Fibroblast of skin of left quadriceps (primary cell): ENCODE results near the gene TFAM.

Experiments
- DNase-seq, 2 experiments: peaks; one replicate each; pipeline ENCODE4 v3.0.0-alpha.2; 2013; ENCODE audit warnings: low read depth in 2 of 2

Gene TFAM

DNA sequence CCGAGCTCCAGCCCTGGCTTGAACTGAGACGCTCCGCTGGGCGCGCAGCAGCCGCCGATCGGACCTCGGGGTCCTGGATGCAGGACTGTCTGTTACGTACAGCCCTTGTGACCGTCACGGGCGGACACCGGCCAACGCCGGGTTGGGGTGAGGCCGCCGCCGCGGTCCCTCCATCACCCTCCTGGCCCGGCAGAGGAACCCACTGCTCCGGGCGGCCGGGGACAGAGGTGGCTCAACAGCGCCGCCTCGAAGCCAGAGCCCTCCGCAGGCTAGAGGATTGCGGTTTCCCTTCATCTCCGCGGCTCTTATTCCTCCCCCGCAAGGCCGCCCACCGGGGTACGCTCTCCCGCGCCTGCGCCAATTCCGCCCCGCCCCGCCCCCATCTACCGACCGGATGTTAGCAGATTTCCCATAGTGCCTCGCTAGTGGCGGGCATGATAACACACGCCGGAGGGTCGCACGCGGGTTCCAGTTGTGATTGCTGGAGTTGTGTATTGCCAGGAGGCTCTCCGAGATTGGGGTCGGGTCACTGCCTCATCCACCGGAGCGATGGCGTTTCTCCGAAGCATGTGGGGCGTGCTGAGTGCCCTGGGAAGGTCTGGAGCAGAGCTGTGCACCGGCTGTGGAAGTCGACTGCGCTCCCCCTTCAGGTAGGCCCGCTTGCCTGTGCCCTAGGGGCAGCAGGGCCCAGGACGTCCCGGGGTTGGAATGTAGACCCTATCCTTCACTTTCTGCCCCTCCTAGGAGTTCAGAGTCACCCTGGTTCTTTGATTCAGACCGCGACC is at the start of gene TFAM:
Gene TFAM (plus strand): TSS at position 412 of the 785 bp plus-strand sequence. CDS start 138 bp downstream, at position 550.
- peak; percentile 85 to 88 for DNase-seq

- no peak for DNase-seq
Measured at GRCh38 chr10:58336242-58336641, 49.0 kb upstream of the TFAM start.

GRCh38 chr10:58341422-58341821 is 43.8 kb upstream of the TFAM start:
- no peak for DNase-seq

- DNase-seq: no peak
Measured at GRCh38 chr10:58341947-58342346, 43.3 kb upstream of the TFAM start.

GRCh38 chr10:58347967-58348366 is 37.2 kb upstream of the TFAM start:
- DNase-seq: no peak

- no peak for DNase-seq
Measured at GRCh38 chr10:58348571-58349033, 36.6 kb upstream of the TFAM start.

DNA sequence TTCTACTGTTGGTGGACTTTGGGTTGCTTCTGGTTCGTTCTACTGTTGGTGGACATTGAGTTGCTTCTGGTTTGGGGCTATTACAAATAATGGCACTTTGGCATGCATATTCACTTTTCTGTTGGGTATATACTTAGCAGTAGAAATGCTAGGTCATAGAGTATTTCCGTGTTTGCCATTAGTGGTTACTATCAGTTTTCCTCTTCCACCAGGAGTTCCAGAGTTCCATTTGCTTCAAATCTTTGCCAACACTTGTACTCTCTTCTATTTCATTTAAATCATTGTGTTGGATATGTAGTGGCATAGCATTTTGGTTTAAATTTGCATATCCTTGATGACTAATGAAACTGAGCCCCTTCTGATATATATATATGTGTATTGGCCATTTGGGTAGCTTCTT is 35.2 kb upstream of the TFAM start:
- DNase-seq: no peak

DNA sequence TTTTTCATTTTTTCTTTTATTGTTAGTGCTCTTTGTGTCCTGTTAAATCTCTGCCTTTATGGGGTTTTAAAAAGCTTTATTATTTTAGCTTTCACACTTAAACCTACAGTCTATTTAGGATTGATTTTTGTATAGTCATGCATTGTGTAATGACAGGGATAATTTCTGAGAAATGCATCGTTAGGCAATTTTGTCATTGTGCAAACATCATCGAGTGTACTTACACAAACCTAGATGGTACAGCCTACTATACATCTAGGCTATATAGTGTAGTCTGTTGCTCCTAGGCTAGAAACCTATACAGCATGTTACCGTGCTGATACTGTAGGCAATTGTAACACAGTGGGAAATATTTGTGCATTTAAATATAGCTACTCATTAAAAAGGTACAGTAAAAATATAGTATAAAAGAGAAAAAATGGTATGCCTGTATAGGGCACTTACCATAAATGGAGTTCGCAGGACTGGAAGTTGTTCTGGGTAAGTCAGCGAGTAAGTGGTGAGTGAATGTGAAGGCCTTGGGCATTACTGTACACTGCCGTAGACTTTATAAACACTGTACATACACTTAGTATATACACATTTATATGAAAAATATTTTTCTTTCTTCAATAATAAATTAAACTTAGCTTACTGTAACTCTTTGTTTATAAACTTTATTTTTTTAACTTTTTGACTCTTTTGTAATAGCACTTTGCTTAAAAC is 34.4 kb upstream of the TFAM start:
- DNase-seq: no peak

GRCh38 chr10:58351616-58352578 is 33.3 kb upstream of the TFAM start:
- DNase-seq: no peak

DNA sequence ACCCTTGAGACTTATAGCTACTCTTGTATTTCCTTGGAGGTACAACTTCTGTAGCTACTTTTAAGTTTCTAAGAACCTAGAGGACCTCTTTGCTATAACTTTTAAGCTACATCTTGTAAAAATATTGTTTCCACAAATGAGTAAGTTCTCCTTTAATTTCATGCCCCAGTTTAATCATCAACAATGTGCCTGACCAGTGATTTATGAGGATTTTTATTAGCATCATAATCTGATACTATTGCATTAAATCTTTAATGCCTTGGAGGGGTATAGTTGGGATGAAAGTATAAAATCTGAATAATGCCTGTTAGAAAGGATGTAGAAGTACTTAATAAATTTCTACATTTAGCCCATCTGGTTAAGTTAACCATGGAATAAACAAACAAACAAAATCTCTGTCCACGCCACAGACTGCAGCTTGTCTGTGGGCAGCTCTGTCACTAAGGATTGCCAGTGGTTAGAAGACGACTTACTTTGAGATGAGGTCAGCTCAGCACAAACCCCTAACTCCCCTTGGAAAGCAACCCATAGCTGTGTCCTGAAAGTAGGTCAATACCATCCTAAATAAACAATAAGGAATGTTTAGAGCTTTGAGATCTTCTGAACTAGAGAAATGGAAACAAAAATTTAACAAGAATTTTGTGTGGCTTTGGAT is 32.1 kb upstream of the TFAM start:
- DNase-seq: no peak

DNA sequence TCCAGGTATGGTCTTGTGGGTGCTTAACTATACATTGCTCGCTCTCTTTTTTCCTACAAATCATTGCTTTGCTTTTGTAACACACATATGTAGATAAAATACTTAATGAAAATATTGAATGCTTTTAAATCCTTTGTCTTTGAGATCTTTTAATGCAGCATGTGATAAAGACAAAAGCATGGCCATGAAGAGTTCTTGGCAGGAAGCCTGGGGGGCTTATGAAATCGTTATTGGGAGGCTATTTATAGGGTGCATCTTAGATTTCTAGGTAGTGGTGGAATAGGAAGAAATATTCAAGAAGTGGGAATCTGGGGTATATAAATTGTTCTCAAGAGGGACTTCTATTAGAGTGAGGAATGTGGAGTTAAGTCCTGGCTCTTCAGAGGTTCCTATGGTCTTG is 28.5 kb upstream of the TFAM start:
- no peak for DNase-seq

GRCh38 chr10:58358314-58358933 is 26.8 kb upstream of the TFAM start:
- no peak for DNase-seq

DNA sequence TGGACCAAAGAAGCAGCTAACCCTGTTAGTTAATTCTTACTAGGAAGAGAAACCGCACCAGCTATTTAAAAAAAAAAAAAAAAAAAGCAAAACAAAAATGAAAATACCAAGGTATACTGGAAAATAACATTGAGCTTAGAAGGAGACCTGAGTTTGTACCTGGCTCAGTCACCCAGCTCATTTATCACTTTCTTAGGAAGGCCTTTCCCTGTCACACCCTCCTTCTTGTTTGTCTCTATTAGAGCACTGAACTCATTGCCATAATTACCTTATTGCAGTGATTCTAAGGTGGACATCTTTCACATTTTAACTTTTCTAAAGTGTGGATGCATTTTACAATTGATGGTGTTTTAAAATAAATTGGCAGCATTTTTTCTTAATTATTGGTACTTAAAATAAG is 26.3 kb upstream of the TFAM start:
- no peak for DNase-seq

GRCh38 chr10:58359541-58359940 is 25.7 kb upstream of the TFAM start:
- DNase-seq: no peak

- DNase-seq: no peak
Measured at GRCh38 chr10:58360412-58361004, 24.7 kb upstream of the TFAM start.

- no peak for DNase-seq
Measured at GRCh38 chr10:58361353-58361752, 23.9 kb upstream of the TFAM start.

DNA sequence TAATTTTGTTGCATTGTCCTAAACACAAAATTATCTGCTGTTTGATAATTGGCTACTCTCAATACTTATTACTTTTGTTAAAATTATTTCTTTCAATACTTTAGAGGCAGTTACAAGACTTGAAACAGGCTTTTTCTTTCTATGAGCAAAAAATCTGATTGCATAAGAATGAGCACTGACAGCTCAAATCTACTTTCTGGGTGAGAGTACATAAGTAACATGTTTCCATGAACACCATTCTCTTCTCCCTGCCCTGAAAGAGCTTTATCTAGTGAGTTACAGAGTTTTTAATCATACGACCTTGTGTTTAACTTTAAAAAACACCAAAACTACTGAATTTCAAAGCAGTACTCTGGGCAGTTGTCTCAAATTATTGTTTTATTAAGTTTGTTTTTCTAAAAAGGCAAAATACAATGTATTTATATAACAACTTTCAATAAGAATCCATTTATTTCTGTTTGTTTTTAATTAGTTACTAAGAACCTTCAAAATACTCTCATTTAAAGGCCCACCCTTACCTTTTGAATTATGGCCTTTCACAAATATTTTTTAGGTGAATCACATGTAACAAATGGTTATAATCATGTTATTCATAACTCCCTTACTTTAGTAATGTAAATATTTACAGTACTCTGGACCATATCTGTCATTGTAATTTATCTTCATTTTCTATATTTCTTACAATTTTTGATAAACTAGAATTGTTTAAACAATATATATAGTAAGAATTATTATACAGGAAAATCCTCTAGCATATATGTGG is 23.0 kb upstream of the TFAM start:
- DNase-seq: no peak

DNA sequence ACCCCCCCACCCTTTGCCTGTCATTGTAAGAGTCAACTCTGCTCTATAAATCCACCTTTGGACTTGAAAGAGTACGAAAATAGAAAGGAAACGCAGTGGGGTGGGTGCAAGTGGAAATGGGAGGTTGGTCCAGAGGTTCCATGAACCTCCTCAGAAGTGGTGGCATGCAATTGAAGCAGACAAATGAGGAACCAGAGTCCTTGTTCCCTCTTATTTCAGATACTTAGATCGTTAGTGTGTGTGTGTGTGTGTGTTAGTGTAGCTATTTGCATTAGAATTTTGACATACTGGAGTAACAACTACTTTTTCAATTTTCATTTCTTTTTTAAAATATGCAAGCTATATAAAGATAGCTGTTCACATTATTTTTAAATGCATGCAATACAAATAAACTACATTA is 18.1 kb upstream of the TFAM start:
- DNase-seq: no peak

GRCh38 chr10:58371473-58371872 is 13.7 kb upstream of the TFAM start:
- DNase-seq: no peak
